Kidney (tissue), 14 donors: ENCODE measurements around the gene DSC3. TPM values are rescaled to one million over a fixed set of nuclear protein-coding genes. Genes with fewer than 3 reads are reported as not detected.

Experiments used
- DNase-seq, 5 donors: peaks; one replicate each; pipeline ENCODE4 v3.0.0-alpha.2; 2013 to 2020
- FAIRE-seq: peaks from 2 replicates; lab custom pipeline; 2012; peaks lifted over from hg19 to GRCh38; lab: Jason Lieb, UNC
- H3K27ac ChIP-seq, 2 donors: one replicate each; pipeline ENCODE4 v1.7.0; 2013; ENCODE audit warnings: low read depth in 2 of 2, low read length in 2 of 2, inconsistent platforms in 1 of 2
- H3K27me3 ChIP-seq: one replicate; pipeline ENCODE4 v1.7.1; 2013; ENCODE audit warnings: low read length, inconsistent platforms; ENCODE audit not compliant: control insufficient read depth, insufficient read depth
- H3K36me3 ChIP-seq, 3 donors: one replicate each; pipeline versions ENCODE4 v1.7.0 to v1.7.1; 2013; ENCODE audit warnings: low read length in 3 of 3, control low read depth in 1 of 3, inconsistent platforms in 1 of 3; ENCODE audit not compliant: insufficient read depth in 3 of 3, control insufficient read depth in 2 of 3
- H3K4me1 ChIP-seq, 3 donors: one replicate each; pipeline versions ENCODE4 v1.7.0 to v1.7.1; 2013; ENCODE audit warnings: low read length in 3 of 3, inconsistent platforms in 1 of 3, low read depth in 1 of 3; ENCODE audit not compliant: control insufficient read depth in 2 of 3, insufficient read depth in 2 of 3
- H3K4me3 ChIP-seq, 3 donors: one replicate each; pipeline versions ENCODE4 v1.7.0 to v1.8.1; 2013; ENCODE audit warnings: low read length in 3 of 3, control low read depth in 1 of 3, inconsistent platforms in 1 of 3
- H3K9ac ChIP-seq, 3 donors: one replicate each; pipeline versions ENCODE4 v1.7.0 to v1.7.1; 2013; ENCODE audit warnings: low read length in 3 of 3, control low read depth in 1 of 3, inconsistent platforms in 1 of 3
- H3K9me3 ChIP-seq, 3 donors: one replicate each; pipeline versions ENCODE4 v1.7.0 to v1.7.1; 2013; ENCODE audit warnings: low read length in 3 of 3, control low read depth in 1 of 3, inconsistent platforms in 1 of 3; ENCODE audit not compliant: control insufficient read depth in 2 of 3, insufficient read depth in 1 of 3
- CTCF ChIP-seq: IDR thresholded peaks from 3 replicates; pipeline ENCODE4 v1.5.1; 2012; ENCODE audit warnings: mild to moderate bottlenecking, moderate library complexity, borderline replicate concordance; ENCODE audit not compliant: insufficient read depth; ENCODE audit errors: extremely low read depth
- intact Hi-C: fragments of 100-400 bp; cut with DNase I; formaldehyde crosslinking; loops from one replicate; pipeline ENCODE4 v1.11.1; 2022
- polyA plus RNA-seq: library from polyadenylated mRNA; stranded (reverse); fragments of 350-450 nt; fragmentation: Illumina TruSeq; extraction: RNeasy Lipid Tissue Mini Kit (QIAGEN cat#74804); gene quantifications from one replicate; pipeline ENCODE4 v1.2.3, GENCODE V29; 2014; ENCODE audit warnings: low read depth, low replicate concordance; ENCODE audit not compliant: insufficient read depth
- total RNA-seq: library from RNA; stranded (reverse); fragmentation: NEBNext Ultra II Directional; extraction: Animal tissue kit (Norgen Biotek cat#: 25700); gene quantifications from one replicate; pipeline ENCODE4 v1.2.1, GENCODE V29; 2021
- donor health status: control.
- donor health status: control.
- donor health status: control.
- donor health status: control.
- donor health status: control.
- donor health status: DM: yes; HTN: yes; CAD: no.
- donor health status: Normal renal cell carcinoma (clear cell type).

The DSC3 gene
- total and polyA plus RNA-seq, 2 donors from 2014 or later, result not detected

GRCh38 chr18:31079973-31080372, 37.4 kb upstream of the DSC3 start:
- no peaks in the 10 kb centered on the region for H3K27me3 ChIP-seq
- H3K4me1 ChIP-seq, result no peaks in the 10 kb centered on the region
- FAIRE-seq (no peak), DNase-seq (no peak)
- no peak overlapping the region for H3K27ac ChIP-seq
- no peak overlapping the region for H3K9ac ChIP-seq
- H3K36me3 ChIP-seq, result peaks cover 0 to 7% (median 1%) of the 10 kb centered on the region in 3 donors
- no peaks in the 10 kb centered on the region for H3K9me3 ChIP-seq
- no peak for TF ChIP-seq CTCF
- no peak overlapping the region for H3K4me3 ChIP-seq
- intact Hi-C loops, result no loop called here

GRCh38 chr18:31077878-31078277, 35.3 kb upstream of the DSC3 start:
- Histone ChIP-seq H3K4me1 (no peaks in the 10 kb centered on the region), H3K27me3 (no peaks in the 10 kb centered on the region), H3K4me3 (no peak overlapping the region), H3K27ac (no peak overlapping the region), H3K9ac (no peak overlapping the region), H3K9me3 (no peaks in the 10 kb centered on the region), H3K36me3 (peaks cover 0 to 7% (median 2%) of the 10 kb centered on the region in 3 donors)
- no peak for TF ChIP-seq CTCF
- FAIRE-seq (no peak), DNase-seq (no peak)
- intact Hi-C loops, result no loop called here

- FAIRE-seq (no peak), DNase-seq (no peak)
- no peak for TF ChIP-seq CTCF
- Histone ChIP-seq H3K4me1 (no peaks in the 10 kb centered on the region), H3K27me3 (no peaks in the 10 kb centered on the region), H3K36me3 (peaks cover 0 to 3% (median 2%) of the 10 kb centered on the region in 3 donors), H3K9ac (no peak overlapping the region), H3K9me3 (no peaks in the 10 kb centered on the region), H3K27ac (no peak overlapping the region), H3K4me3 (no peak overlapping the region)
- intact Hi-C loops, result no loop called here
These were observed 29.6 kb upstream of the DSC3 start for GRCh38 chr18:31072175-31072574.

GRCh38 chr18:31070206-31070605, 27.7 kb upstream of the DSC3 start:
- H3K9me3 ChIP-seq, result no peaks in the 10 kb centered on the region
- no peak overlapping the region for H3K4me3 ChIP-seq
- FAIRE-seq (no peak), DNase-seq (peak in 2 of 5 donors; percentile 10 to 23)
- no peak for TF ChIP-seq CTCF
- peaks cover 0 to 3% (median 2%) of the 10 kb centered on the region in 3 donors for H3K36me3 ChIP-seq
- H3K4me1 ChIP-seq, result no peaks in the 10 kb centered on the region
- intact Hi-C loops, result no loop called here
- no peaks in the 10 kb centered on the region for H3K27me3 ChIP-seq
- H3K27ac ChIP-seq, result no peak overlapping the region
- no peak overlapping the region for H3K9ac ChIP-seq
